Bone marrow (tissue), 2 donors: ENCODE data around the gene ZNF394.
A peak's percentile ranks its signal among the peaks of the same experiment; 100 is the strongest.
"Not testable (repeated sequence)": the region's sequence is repeated elsewhere in the genome, so short reads cannot be mapped to it uniquely, and the experiment has no call there.

Experiments used
- DNase-seq, 2 donors: peaks; one replicate each; lab custom pipeline; 2025; lab: John Stamatoyannopoulos, UW

The ZNF394 gene

DNA sequence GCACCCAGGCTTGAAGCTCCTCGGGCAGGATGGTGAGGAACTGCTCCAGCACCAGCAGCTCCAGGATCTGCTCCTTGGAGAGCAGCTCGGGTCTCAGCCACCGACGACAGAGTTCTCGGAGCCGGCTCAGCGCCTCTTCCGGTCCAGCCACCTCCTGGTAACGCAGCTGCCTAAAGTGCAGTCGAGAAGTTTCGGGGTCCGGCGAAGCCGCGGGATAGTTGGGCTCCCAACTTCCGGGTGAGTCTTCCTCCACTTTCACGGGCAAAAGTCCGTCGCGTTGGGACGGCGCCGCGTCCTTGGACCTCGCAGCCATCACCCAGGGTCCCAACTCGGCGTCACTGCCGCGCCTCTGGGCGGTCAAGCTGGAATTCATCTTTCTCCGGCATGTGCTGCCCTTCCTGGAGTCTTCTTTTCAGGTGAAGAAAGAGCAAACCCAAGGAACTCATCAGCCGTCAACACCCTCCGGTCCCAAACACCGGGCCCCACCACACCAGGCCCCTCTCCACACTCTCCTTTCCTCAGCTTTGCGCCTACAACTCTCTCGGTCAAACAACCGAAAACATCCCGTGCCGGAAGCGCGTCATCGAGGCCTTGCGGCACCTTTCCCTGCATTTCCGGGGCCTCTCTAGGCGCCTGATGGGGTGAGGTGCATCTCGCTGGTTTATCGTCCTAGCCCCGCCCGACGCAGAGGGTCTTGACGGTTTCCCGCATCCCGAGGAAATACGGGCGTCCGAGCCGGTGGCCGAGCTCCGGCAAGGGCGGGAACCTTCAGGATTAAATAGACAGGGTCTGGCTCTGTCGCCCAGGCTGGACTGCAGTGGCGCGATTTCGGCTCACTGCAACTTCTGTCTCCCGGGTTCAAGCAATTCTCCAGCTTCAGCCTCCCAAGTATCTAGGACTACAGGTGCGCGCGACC is at the start of gene ZNF394:
Gene ZNF394 (minus strand): TSS at position 561 of the 916 bp plus-strand sequence. CDS start 188 bp downstream, at position 373.
- peak; percentile 79 for DNase-seq

DNA sequence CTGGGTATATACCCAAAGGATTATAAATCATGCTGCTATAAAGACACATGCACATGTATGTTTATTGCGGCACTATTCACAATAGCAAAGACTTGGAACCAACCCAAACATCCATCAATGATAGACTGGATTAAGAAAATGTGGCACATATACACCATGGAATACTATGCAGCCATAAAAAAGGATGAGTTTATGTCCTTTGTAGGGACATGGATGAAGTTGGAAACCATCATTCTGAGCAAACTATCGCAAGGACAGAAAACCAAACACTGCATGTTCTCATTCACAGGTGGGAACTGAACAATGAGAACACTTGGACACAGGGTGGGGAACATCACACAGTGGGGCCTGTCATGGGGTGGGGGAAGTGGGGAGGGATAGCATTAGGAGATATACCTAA is 49.5 kb upstream of the ZNF394 start:
- DNase-seq, result not testable (repeated sequence)

DNA sequence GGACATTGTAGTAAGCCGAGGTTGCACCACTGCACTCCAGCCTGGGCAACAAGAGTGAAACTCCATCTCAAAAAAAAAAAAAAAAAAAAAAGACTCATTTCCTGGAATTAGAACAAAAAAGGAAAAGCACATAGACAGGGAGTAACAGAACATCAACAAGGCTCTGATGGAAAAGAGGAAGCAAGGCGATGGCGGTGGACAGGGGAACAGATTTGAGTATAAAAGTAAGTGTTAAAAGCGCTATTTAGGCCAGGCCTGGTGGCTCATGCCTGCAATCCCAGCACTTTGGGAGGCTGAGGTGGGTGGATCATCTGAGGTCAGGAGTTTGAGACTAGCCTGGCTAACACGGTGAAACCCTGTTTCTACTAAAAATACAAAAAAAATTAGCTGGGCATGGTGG is 45.2 kb upstream of the ZNF394 start:
- DNase-seq, result not testable (repeated sequence)

DNA sequence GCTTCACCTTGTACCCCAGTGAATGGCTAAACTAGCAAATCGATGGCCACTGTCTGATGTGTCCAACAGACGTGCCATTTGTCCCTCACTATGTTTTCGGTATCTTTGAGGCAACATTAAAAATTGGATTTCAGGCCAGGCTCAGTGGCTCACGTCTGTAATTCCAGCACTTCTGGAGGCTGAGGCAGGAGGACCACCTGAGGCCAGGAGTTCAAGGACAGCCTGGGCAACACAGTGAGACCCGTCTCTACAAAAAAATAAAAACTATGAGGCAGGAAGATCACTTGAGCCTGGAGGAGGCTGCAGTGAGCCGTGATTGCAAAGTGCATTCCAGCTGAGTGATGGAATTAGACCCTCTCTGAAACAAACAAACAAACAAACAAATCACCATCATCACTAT is 43.8 kb upstream of the ZNF394 start:
- no peak for DNase-seq

DNA sequence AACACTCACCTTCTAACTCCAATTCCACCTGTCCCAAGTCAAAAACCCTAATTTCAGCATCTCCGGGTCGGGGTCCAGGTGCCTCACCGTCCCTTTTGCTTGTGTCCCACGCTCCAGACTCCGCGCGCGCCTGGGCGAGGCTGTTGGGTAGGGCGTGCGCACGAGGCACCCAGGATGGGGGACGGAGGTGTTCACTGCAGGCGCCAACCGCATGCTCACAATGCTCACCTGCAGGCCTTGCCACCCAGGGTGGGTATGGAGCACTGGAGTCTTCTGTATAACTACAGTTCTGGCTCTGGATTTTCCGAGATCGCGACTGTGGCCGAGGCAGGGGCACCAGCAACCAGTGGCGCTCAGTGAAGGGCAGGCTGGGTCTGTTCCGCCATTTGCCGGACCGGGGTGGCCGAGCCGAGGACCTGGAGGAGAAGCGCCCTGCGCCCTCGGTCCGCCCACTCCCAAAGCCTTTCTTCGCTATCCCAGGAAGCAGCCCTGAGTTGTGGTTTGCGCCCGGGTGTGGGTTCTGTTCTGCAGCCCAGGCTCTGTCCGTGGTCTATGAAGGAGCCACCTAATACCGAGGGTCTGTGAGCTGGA is 43.1 kb upstream of the ZNF394 start:
- no peak for DNase-seq

DNA sequence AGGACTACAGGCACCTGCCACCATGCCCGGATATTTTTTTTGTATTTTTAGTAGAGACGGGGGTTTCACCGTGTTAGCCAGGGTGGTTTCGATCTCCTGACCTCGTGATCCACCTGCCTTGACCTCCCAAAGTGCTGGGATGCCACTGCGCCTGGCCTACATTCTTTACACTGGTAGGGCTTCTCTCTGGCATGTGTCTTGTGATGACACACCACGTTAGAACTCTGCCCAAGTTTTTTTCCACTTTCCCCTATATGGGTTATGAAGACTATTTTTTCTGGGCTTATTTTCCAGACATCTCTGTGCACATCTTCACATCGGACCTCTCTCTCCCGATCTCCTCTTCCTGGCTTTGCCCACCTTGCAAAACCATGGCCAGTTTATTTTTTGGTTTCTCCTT is 41.1 kb upstream of the ZNF394 start:
- no peak for DNase-seq

DNA sequence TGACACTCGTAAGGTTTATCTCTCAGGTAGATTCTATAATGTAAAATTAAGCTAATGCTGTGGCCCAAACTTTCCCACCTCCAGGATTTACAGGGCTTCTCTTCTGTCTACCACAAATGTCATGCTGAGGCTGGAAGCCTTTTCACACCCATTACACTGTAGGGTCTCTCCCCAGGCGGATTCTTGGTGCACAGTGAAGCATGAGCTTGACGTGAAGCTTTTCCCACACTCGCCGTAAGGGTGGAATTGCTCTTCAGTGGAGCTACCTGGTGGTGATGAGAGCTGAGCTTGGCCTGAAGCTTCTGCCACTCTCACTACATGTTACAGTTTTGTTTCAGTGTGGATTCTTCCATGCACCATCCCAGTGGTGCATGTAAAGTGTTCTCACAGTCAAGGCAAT is 40.5 kb upstream of the ZNF394 start:
- DNase-seq, result no peak

DNA sequence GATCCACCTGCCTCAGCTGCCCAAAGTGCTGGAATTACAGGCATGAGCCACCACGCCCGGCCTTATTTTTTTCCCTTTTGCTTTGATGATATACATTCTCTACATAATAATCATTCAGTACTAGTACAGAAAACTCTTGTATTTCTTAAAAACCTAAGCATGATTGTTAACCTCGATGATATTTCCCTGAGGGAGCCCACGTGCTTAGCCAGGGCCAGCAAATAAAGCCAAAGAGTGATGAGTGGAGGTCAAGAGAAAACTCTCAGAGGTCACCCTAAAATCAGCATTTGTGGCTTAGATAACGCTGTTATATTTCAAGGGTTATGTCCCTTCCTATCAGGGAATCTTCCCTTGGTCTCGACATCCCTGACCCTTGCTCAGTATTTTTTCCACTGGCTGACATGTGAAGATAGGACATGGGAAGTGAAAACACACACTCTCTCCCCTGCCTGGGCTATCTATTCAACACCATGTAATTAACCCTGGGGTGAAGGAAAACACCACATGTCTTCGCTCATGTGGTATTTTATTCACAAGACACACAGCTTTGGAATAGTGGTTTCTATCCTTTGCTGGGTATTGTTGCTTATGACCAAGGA is 39.2 kb upstream of the ZNF394 start:
- no peak for DNase-seq

DNA sequence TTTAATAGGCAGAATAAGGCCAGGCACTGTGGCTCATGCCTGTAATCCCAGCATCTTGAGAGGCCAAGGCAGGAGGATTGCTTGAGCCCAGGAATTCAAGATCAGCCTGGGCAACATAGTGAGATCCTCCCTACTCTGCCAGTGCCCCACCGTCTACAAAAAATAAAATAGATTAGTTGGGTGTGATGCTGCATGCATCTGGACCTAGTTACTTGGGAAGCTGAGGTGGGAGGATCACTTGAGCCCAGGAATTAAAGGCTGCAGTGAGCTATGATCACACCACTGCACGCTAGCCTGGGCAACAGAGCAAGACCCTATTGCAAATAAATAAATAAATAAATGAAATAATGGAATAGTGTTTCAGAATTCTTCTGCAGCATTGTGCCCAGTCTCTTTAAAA is 35.6 kb upstream of the ZNF394 start:
- DNase-seq, result no peak

DNA sequence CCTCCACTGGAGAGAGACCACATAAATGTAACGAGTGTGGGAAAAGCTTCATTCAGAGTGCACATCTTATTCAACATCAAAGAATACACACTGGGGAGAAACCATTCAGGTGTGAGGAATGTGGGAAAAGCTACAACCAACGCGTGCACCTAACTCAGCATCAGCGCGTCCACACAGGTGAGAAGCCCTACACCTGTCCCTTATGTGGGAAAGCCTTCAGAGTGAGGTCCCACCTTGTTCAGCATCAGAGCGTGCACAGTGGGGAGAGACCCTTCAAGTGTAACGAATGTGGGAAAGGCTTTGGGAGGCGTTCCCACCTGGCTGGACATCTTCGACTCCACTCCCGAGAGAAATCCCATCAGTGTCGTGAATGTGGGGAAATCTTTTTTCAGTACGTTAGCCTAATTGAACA is 31.3 kb upstream of the ZNF394 start:
- no peak for DNase-seq

DNA sequence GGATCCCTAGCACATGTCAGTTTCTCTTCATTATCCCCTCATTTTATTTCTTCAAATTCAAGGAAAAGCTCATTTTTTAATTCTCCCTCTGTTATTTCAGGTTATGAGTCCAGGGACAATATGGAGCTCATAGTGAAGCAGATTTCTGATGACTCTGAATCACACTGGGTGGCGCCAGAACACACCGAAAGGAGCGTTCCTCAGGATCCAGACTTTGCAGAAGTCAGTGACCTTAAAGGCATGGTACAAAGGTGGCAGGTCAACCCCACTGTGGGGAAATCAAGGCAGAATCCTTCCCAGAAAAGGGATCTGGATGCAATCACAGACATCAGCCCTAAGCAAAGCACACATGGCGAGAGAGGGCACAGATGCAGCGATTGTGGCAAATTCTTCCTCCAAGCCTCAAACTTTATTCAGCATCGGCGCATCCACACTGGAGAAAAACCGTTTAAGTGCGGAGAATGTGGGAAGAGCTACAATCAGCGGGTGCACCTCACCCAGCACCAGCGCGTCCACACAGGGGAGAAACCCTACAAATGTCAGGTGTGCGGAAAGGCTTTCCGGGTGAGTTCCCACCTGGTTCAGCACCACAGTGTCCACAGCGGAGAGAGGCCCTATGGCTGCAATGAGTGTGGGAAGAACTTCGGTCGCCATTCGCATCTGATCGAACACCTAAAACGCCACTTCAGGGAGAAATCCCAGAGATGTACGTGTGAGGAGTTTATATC is 25.8 kb upstream of the ZNF394 start:
- peak in 1 of 2 donors; percentile 9 for DNase-seq

DNA sequence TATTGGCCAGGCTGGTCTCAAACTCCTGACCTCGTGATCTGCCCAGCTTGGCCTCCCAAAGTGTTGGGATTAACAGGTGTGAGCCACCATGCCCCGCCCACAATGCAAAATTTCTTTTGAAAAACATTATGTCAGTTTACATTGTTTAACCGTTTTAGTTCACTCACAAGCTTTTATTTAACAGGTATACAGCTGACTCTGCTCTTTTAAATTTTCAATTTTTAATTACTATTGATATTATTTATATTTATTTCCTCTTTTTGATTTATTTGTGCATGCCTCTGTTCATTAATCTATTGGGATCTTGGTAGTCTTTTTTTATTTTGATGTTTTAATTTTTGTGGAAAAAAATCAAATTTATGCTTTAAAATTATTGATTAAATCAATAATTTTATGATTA is 21.3 kb upstream of the ZNF394 start:
- no peak for DNase-seq

DNA sequence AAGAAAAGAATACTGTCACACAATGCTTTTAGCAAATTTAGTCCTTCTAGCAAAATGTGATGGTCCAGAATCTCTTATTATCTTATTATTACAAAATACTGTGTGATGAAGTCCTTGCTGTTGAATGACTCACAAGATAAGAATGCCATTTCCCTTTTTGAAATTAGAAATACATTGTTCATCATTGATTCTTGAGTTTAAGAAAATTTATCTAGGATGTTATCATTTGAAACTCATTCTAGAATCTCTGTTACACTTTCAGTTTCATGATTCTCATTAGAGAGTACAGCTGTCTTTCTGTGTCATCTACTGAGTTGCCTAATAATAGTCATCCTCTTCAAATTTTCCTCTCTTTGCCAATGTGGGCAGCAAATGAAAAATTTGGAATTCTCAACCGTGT is 14.0 kb upstream of the ZNF394 start:
- DNase-seq, result no peak

DNA sequence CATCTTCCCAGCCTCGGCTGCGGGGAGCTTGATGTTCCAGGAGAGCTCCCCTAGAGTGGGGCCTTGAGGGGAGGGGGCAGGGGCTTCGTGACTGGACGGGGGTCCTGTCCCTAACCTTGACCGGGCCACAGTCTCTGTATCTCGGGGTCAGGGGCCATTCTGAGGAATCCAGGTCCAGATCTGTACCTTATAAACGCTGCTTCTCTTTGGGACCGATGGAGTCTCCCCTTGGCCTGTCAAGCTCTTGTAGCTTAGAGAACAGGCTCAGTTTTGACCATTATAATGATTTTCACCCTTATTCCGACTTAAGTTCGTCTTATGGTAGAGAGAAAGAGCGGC is 5.2 kb upstream of the ZNF394 start:
- DNase-seq, result no peak

DNA sequence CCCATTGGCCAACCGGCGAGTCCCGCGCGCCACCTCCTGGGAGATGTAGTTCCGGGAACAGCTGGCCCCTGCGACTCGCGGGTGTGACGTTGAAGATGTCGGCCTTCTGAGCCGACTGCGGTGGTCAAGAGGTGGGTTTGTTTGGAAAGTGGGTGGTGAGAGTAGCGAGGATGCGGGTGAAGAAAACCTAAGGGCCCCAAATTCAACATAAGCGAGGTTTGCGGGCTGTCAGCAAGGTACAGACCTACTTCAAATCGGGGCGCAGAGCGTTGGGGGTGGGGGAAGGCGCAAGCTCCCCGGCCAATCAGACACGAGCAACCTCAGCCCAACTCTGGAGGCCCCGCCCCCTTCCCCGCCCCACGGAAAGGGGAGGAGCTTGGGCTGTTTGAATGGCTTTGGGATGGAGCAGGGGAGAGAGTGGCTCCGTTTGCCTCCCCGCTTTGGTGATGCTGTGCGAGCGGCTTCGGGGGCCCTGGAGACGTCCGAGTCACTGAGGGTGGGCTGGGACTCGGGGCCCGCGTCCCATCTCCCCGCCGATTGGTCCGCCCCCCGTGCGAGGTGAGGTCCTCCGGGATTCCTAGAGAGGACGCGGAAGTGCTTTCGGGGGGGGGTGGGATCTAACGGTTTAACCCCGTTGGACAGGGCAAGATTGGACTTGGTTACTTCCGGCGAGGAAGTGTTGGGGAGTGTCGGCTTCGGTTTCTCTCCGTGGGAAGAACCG is 4.7 kb upstream of the ZNF394 start, which contains the start of gene ZKSCAN5:
Gene ZKSCAN5 (plus strand): TSS at position 60 of the 721 bp plus-strand sequence. CDS start 1,383 bp downstream, outside the sequence.
- peak; percentile 96 to 100 for DNase-seq

DNA sequence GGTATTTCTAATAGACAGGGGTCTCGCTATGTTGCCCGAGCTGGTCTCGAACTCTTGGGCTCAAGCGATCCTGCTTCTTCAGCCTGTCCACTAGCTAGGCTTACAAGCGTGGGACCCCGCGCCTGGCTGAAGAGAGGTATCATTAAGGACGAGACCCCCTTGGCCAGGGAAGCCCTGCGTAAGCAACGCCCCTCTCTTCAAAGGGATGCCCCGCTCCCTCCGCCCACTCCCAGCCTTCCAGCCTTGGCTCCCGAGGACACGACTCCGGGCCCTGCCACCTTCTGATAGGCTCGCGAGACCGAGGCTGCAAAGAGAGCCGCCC is 4.2 kb upstream of the ZNF394 start:
- DNase-seq, result no peak

DNA sequence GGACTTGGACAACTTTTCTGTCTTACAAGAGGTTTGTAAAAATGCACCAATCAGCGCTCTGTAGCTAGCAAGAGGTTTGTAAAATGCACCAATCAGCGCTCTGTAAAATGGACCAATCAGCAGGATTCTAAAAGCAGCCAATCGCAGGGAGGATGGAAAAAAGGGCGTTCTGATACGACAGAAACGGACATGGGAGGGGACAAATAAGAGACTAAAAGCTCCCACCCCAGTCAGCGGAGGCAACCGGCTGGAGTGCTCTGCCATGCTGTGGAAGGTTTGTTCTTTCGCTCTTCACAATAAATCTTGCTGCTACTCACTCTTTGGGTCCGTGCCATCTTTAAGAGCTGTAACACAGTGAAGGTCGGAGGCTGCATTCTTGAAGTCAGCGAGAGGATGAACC is 1.2 kb upstream of the ZNF394 start:
- not testable (repeated sequence) for DNase-seq

DNA sequence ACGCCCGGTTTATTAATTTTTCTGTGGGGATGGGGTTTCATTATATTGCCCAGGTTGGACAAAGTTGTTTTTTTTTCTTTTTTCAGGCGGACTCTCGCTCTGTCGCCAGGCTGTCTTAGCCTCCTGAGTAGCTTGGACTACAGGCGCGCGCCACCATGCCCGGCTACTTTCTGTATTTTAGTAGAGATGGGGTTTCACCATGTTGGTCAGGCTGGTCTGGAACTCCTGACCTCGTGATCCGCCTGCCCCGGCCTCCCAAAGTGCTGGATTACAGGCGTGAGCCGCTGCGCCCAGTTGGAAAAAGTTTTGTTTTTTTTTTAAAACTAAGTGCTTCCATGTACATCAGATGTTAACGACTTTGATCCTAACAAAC is 542 bp upstream of the ZNF394 start:
- no peak for DNase-seq

DNA sequence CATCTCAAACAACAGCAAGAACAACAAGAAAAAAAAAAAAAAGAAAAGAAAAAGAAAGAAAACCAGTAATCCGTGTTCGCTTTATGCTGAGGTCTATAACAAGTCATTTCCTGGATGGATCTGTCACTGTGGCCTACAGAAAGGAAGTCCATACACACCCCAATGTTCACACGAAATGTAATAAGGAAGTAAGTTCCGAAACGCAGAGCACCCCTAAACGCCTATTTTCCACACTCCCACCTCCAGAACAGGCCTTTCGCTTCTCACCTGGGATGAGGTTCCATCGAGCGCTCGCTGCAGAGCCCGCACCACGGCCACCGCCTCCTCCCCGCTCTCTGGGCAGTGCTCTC is 735 bp downstream of the ZNF394 start:
- DNase-seq, result peak in 1 of 2 donors; percentile 34

DNA sequence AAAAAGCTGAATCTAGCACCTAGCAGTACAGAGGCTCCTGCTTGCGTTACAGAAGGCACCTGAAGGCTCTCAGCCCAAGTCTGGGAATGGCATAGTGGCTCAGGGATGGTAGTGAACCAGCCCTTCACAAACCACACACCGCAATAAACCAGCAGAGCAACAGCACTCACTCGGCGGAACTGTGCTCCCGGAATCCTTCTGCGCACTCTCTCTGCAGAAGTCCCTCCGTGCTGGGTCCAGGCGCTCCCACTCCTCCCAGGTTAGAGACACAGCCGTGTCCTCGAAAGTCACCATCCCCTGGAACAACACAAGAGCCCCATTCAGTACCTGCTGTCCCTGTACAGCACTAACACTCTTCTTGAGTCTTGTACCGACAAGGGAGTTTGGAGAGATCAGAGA is 1.5 kb downstream of the ZNF394 start:
- no peak for DNase-seq

DNA sequence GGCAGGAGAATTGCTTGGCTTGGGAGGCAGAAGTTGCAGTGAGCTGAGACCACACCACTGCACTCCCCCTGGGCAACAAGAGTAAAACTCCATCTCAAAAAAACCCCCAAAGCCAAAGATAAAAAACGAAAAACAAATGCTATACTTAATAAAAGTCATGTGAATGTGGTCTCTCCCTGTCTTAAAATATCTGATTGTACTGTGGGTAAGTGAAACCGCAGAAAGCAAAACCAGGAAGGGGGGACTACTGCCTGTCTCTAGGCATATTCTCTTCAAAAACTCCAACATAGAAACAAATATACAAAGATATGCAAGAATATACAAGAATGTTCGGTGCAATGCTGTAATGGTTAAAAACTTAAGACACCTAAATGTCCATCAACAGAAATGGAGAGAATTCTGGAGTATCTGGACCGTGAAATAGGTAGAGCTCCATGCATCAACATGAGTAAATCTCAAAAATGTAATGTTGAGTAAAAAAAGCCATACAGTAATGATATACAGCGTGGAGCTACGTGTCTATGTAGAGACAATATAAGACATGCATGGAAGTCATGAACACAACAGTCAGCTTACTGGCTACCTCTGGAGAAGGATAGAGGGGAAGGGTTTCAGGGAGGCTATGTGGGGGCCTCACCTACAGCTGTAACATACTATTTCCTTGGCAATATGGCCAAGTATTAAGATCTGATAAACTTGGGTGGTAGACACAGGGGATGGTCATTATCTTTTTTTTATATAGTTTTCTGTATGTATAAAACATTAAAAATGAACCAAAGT is 2.1 kb downstream of the ZNF394 start:
- no peak for DNase-seq
